SK-N-SH (cell line): ENCODE results near the gene TOR4A. TPM values are rescaled to one million over a fixed set of nuclear protein-coding genes. Genes with fewer than 3 reads are reported as not detected.

ENCODE experiments used
- CTCF ChIA-PET: fragments of 300-600, 350-600 bp; formaldehyde crosslinking; extraction: SDS; loops from one replicate; lab custom pipeline; 2021; lab: Yijun Ruan, JAX
- POLR2A ChIA-PET: fragments of 350-600 bp; sonication (Branson Sonifier 250); formaldehyde crosslinking; extraction: SDS; loops from one replicate; lab custom pipeline; 2020; ENCODE audit warnings: antibody characterized with exemption, inconsistent platforms; lab: Yijun Ruan, JAX
- DNase-seq: peaks from one replicate; pipeline ENCODE4 v3.0.0; 2012
- H2AFZ ChIP-seq: fragments of 200-600 bp; sonication (generic); 2 replicates; pipeline ENCODE4 v1.8.1; 2016; ENCODE audit warnings: antibody characterized with exemption, mild to moderate bottlenecking, low read depth
- H3F3A ChIP-seq: fragments of 200-600 bp; sonication (generic); replicated peaks from 2 replicates; pipeline ENCODE3; 2016; ENCODE audit warnings: antibody characterized with exemption, mild to moderate bottlenecking; ENCODE audit not compliant: insufficient read depth
- H3K27ac ChIP-seq, 2 experiments: fragments of 200-500 bp in 1 of 2; fragments of 200-600 bp in 1 of 2; sonication (Bioruptor generic) in 1 of 2; sonication (generic), shearing (Covaris generic) in 1 of 2; 2 replicates each; pipeline versions ENCODE4 v1.5.1 to v1.6.1; 2014 to 2016; ENCODE audit warnings: low read depth in 2 of 2, inconsistent platforms in 1 of 2, low read length in 1 of 2, mild to moderate bottlenecking in 1 of 2, mixed read lengths in 1 of 2
- H3K27me3 ChIP-seq: fragments of 200-600 bp; sonication (generic), shearing (Covaris generic); 2 replicates; pipeline ENCODE4 v1.6.1; 2016; ENCODE audit warnings: mixed run types; ENCODE audit not compliant: insufficient read depth
- H3K36me3 ChIP-seq, 2 experiments: fragments of 200-500 bp in 1 of 2; fragments of 200-600 bp in 1 of 2; sonication (Bioruptor generic) in 1 of 2; sonication (generic) in 1 of 2; replicated peaks in 1 of 2; 2 replicates each; pipeline versions ENCODE3 to v1.5.1; 2014 to 2016; ENCODE audit warnings: low read length in 1 of 2, mild to moderate bottlenecking in 1 of 2; ENCODE audit not compliant: insufficient read depth in 2 of 2, control insufficient read depth in 1 of 2
- H3K4me1 ChIP-seq, 2 experiments: fragments of 200-500 bp in 1 of 2; fragments of 200-600 bp in 1 of 2; sonication (Bioruptor generic) in 1 of 2; sonication (generic), shearing (Covaris generic) in 1 of 2; 2 replicates each; pipeline versions ENCODE4 v1.5.1 to v1.6.1; 2014 to 2016; ENCODE audit warnings: low read depth in 1 of 2, low read length in 1 of 2, mixed run types in 1 of 2; ENCODE audit not compliant: insufficient read depth in 2 of 2, control insufficient read depth in 1 of 2
- H3K4me2 ChIP-seq: fragments of 200-600 bp; sonication (generic), shearing (Covaris generic); 2 replicates; pipeline ENCODE4 v1.6.1; 2017; ENCODE audit warnings: mixed run types
- H3K4me3 ChIP-seq, 2 experiments: fragments of 200-500 bp in 1 of 2; fragments of 200-600 bp in 1 of 2; sonication (Bioruptor generic) in 1 of 2; sonication (generic), shearing (Covaris generic) in 1 of 2; 2 replicates each; pipeline versions ENCODE4 v1.5.1 to v1.8.1; 2014 to 2016; ENCODE audit warnings: low read depth in 2 of 2, inconsistent platforms in 1 of 2, low read length in 1 of 2, mild to moderate bottlenecking in 1 of 2, mixed read lengths in 1 of 2, moderate library complexity in 1 of 2
- H3K79me2 ChIP-seq: fragments of 200-600 bp; sonication (generic); 2 replicates; pipeline ENCODE4 v1.8.1; 2017; ENCODE audit warnings: mild to moderate bottlenecking; ENCODE audit not compliant: insufficient read depth
- H3K9ac ChIP-seq: fragments of 200-600 bp; sonication (generic); 2 replicates; pipeline ENCODE4 v1.6.1; 2017; ENCODE audit warnings: mixed run types
- H3K9me2 ChIP-seq: fragments of 200-600 bp; sonication (generic); 2 replicates; pipeline ENCODE4 v1.6.1; 2017; ENCODE audit warnings: mixed run types
- H3K9me3 ChIP-seq: fragments of 200-600 bp; sonication (generic); 2 replicates; pipeline ENCODE4 v1.6.1; 2017; ENCODE audit warnings: mixed run types, mild to moderate bottlenecking, moderate library complexity
- H4K20me1 ChIP-seq: fragments of 200-600 bp; sonication (generic); 2 replicates; pipeline ENCODE4 v1.6.1; 2017; ENCODE audit warnings: mild to moderate bottlenecking, mixed run types; ENCODE audit not compliant: insufficient read depth
- GABPA ChIP-seq: IDR thresholded peaks from 2 replicates; pipeline ENCODE4 v1.4.0; 2012; ENCODE audit warnings: low read depth, mild to moderate bottlenecking
- MAX ChIP-seq: IDR thresholded peaks from 2 replicates; pipeline ENCODE4 v1.4.0; 2012; ENCODE audit warnings: low read depth
- MXI1 ChIP-seq: IDR thresholded peaks from 2 replicates; pipeline ENCODE4 v1.6.1; 2012; ENCODE audit warnings: mild to moderate bottlenecking, low read depth, low read length, improper control_type of control experiment
- POLR2AphosphoS5 ChIP-seq: IDR thresholded peaks from 2 replicates; pipeline ENCODE4 v1.6.1; 2012; ENCODE audit warnings: low read depth, low read length
- RAD21 ChIP-seq: IDR thresholded peaks from 2 replicates; pipeline ENCODE4 v1.6.1; 2012; ENCODE audit warnings: mild to moderate bottlenecking, low read length
- RFX5 ChIP-seq: IDR thresholded peaks from 2 replicates; pipeline ENCODE4 v1.6.1; 2012; ENCODE audit warnings: mild to moderate bottlenecking, improper control_type of control experiment, low read length
- SMC3 ChIP-seq: IDR thresholded peaks from 2 replicates; pipeline ENCODE4 v1.6.1; 2012; ENCODE audit warnings: low read depth, low read length, improper control_type of control experiment
- TEAD4 ChIP-seq: IDR thresholded peaks from 2 replicates; pipeline ENCODE4 v1.4.0; 2012; ENCODE audit warnings: mild to moderate bottlenecking, borderline replicate concordance; ENCODE audit not compliant: insufficient read depth
- USF2 ChIP-seq: fragments of 150-350 bp; IDR thresholded peaks from 2 replicates; pipeline ENCODE4 v1.6.1; 2017; ENCODE audit warnings: antibody characterized with exemption, low read length, low read depth, borderline replicate concordance
- ZBTB33 ChIP-seq: IDR thresholded peaks from 2 replicates; pipeline ENCODE4 v1.4.0; 2012; ENCODE audit warnings: low read depth, borderline replicate concordance
- WGBS: methylation state at CpG from one replicate; pipeline ENCODE4 v1.1.6; 2017; ENCODE audit warnings: low lambda C conversion rate; 5-methylcytosine and 5-hydroxymethylcytosine counted together
- polyA plus RNA-seq, 3 experiments: library from polyadenylated mRNA; depleted of rRNA; stranded (reverse); fragments of >200 nt; gene quantifications; 2 replicates each; pipeline ENCODE4 v1.2.3, GENCODE V29; 2012
- TF ChIP-seq, protein P1 (sequence below): fragments of 150-350 bp; IDR thresholded peaks from 2 replicates; pipeline ENCODE4 v1.6.1; 2016; ENCODE audit warnings: mild to moderate bottlenecking, low read depth, low read length
- TF ChIP-seq, protein P2 (sequence below): fragments of 200-600 bp; sonication (generic); IDR thresholded peaks from 2 replicates; pipeline ENCODE4 v1.6.1; 2017; ENCODE audit warnings: antibody characterized with exemption, mild to moderate bottlenecking, moderate library complexity

TOR4A gene
- polyA plus RNA-seq, 1 of the 3 experiments (the other 2 are of a cell fraction): 0.81 TPM

DNA sequence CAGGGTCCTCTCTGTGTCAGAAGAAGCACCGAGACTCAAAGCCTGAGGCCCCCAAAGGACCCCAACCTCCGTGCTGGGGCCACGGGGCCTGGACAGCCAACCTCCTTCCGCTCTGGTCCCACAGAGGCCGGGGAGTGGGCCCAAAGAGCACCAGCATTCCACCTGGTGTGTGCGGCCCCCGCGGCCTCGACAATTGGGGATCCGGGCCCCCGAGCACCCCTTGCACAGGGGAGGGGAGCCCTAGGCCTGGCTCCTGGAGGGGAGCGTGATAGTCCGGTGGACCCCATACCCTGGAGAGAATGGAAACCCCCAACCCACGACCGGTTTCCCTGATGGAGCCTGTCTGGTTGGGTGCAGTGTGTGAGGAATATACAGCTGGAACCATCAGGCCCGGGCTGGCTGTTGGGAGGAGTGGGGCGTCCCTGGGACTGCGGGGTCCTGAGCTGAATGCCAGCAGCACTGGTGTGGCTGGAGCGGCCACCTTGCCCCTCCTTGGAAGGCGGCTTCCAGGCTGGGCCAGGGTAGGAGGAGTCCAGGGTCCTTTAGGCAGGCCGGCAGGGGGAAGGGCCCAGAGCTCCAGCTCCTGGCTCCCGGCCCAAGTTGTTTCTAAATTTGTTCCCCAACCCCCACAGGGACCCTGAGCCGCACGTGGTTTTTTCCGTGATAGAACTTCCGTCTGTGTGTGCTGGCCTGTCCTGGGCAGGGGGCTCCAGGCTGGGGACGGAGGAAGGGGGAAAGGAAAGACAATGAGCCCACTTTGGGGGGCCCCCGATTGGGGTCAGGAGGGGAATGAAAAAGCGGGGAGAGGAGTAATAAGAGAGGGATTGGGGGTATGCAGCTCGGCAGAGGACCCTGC lies 825 bp upstream of the TOR4A start:
- Histone ChIP-seq H3K4me2 (no peak overlapping the region), H3K4me1 (peaks cover 0 to 8% of the 10 kb centered on the region in 2 experiments; a peak in 2 of 4 replicates), H3K27me3 (no peaks in the 10 kb centered on the region), H4K20me1 (0 out of 2 replicates have a peak, but pooled peaks cover 3% of the 10 kb centered on the region), H3F3A (peaks cover 8% of the 10 kb centered on the region), H2AFZ (no peak overlapping the region), H3K9me2 (no peaks in the 10 kb centered on the region), H3K9ac (no peak overlapping the region), H3K9me3 (no peaks in the 10 kb centered on the region), H3K4me3 (no peak overlapping the region), H3K27ac (no peak overlapping the region), H3K79me2 (no peaks in the 10 kb centered on the region), H3K36me3 (peaks cover 0 to 16% of the 10 kb centered on the region in 2 experiments)
- ChIA-PET POLR2A (no interaction called here), CTCF (interaction anchor here (0.9 to 1.7 kb wide), 6 partner anchors 10 to 131 kb away, joined by 3 to 8 read pairs (median 3); no protein-coding TSS in a partner anchor)
- DNase-seq: no peak
- no peak for TF ChIP-seq SMC3
- no peak for TF ChIP-seq GABPA
- no peak for TF ChIP-seq MAX
- no peak for TF ChIP-seq TEAD4
- no peak for TF ChIP-seq USF2
- TF ChIP-seq, protein P1, sequence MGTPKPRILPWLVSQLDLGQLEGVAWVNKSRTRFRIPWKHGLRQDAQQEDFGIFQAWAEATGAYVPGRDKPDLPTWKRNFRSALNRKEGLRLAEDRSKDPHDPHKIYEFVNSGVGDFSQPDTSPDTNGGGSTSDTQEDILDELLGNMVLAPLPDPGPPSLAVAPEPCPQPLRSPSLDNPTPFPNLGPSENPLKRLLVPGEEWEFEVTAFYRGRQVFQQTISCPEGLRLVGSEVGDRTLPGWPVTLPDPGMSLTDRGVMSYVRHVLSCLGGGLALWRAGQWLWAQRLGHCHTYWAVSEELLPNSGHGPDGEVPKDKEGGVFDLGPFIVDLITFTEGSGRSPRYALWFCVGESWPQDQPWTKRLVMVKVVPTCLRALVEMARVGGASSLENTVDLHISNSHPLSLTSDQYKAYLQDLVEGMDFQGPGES: no peak
- no peak for TF ChIP-seq MXI1
- no peak for TF ChIP-seq RFX5
- no peak for TF ChIP-seq POLR2AphosphoS5
- TF ChIP-seq ZBTB33: no peak
- TF ChIP-seq RAD21: no peak
- TF ChIP-seq, protein P2, sequence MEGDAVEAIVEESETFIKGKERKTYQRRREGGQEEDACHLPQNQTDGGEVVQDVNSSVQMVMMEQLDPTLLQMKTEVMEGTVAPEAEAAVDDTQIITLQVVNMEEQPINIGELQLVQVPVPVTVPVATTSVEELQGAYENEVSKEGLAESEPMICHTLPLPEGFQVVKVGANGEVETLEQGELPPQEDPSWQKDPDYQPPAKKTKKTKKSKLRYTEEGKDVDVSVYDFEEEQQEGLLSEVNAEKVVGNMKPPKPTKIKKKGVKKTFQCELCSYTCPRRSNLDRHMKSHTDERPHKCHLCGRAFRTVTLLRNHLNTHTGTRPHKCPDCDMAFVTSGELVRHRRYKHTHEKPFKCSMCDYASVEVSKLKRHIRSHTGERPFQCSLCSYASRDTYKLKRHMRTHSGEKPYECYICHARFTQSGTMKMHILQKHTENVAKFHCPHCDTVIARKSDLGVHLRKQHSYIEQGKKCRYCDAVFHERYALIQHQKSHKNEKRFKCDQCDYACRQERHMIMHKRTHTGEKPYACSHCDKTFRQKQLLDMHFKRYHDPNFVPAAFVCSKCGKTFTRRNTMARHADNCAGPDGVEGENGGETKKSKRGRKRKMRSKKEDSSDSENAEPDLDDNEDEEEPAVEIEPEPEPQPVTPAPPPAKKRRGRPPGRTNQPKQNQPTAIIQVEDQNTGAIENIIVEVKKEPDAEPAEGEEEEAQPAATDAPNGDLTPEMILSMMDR: no peak
- WGBS: 55% methylated on average over 12 of the region's 30 CpGs
